Subcutaneous abdominal adipose tissue (tissue), 5 donors: ENCODE data around the gene SLC16A3.

ENCODE experiments used
- H3K27ac ChIP-seq: one replicate; pipeline ENCODE4 v1.7.0; 2013; ENCODE audit warnings: low read depth, mild to moderate bottlenecking, inconsistent platforms, low read length, moderate library complexity
- H3K27me3 ChIP-seq, 5 donors: one replicate each; pipeline ENCODE4 v1.7.0; 2013; ENCODE audit warnings: low read length in 5 of 5, inconsistent platforms in 1 of 5; ENCODE audit not compliant: control insufficient read depth in 5 of 5, insufficient read depth in 4 of 5
- H3K36me3 ChIP-seq, 5 donors: one replicate each; pipeline ENCODE4 v1.7.0; 2013; ENCODE audit warnings: low read length in 5 of 5; ENCODE audit not compliant: control insufficient read depth in 5 of 5, insufficient read depth in 5 of 5
- H3K4me1 ChIP-seq, 5 donors: one replicate each; pipeline ENCODE4 v1.7.0; 2013; ENCODE audit warnings: low read length in 5 of 5, mild to moderate bottlenecking in 3 of 5, moderate library complexity in 1 of 5; ENCODE audit not compliant: control insufficient read depth in 5 of 5, insufficient read depth in 5 of 5
- H3K4me3 ChIP-seq, 5 donors: one replicate each; pipeline ENCODE4 v1.7.0; 2013; ENCODE audit warnings: low read length in 5 of 5, low read depth in 1 of 5
- H3K9ac ChIP-seq, 5 donors: one replicate each; pipeline ENCODE4 v1.7.0; 2013; ENCODE audit warnings: low read length in 5 of 5, mild to moderate bottlenecking in 4 of 5, moderate library complexity in 3 of 5
- H3K9me3 ChIP-seq, 5 donors: one replicate each; pipeline ENCODE4 v1.7.0; 2013; ENCODE audit warnings: low read length in 5 of 5; ENCODE audit not compliant: control insufficient read depth in 5 of 5
- donor health status: healthy.
- donor health status: healthy.
- donor health status: healthy.
- donor health status: healthy.
- donor health status: healthy.

The SLC16A3 gene

GRCh38 chr17:82275326-82275725 lies 46.5 kb downstream of the SLC16A3 start:
- Histone ChIP-seq H3K9ac (no peak overlapping the region), H3K9me3 (no peaks in the 10 kb centered on the region), H3K4me3 (no peak overlapping the region), H3K27ac (no peak overlapping the region), H3K4me1 (peaks cover 7 to 38% (median 32%) of the 10 kb centered on the region in 5 donors), H3K27me3 (no peaks in the 10 kb centered on the region), H3K36me3 (peaks cover 0 to 20% (median 14%) of the 10 kb centered on the region in 5 donors)

DNA sequence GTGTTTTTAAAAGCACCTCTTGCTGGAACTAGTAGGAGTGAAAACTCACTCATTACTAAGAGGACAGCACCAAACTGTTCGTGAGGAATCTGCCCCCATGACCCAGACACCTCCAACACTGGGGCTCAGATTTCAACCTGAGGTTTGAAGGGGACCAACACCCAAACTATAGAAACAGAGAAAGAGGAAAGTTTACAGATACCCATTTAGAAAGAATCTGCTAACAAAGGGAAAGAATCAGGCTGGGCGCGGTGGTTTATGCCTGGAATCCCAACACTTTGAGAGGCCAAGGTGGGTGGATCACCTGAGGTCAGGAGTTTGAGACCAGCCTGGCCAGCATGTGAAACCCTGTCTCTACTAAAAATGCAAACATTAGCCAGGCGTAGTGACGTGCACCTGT lies 48.1 kb downstream of the SLC16A3 start:
- H3K27me3 ChIP-seq = peaks cover 0 to 4% (median 0%) of the 10 kb centered on the region in 5 donors
- H3K9ac ChIP-seq = no peak overlapping the region
- H3K27ac ChIP-seq = no peak overlapping the region
- H3K9me3 ChIP-seq = no peaks in the 10 kb centered on the region
- H3K36me3 ChIP-seq = peaks cover 0 to 7% (median under 1%) of the 10 kb centered on the region in 5 donors
- no peak overlapping the region for H3K4me3 ChIP-seq
- peaks cover 2 to 26% (median 16%) of the 10 kb centered on the region in 5 donors for H3K4me1 ChIP-seq

DNA sequence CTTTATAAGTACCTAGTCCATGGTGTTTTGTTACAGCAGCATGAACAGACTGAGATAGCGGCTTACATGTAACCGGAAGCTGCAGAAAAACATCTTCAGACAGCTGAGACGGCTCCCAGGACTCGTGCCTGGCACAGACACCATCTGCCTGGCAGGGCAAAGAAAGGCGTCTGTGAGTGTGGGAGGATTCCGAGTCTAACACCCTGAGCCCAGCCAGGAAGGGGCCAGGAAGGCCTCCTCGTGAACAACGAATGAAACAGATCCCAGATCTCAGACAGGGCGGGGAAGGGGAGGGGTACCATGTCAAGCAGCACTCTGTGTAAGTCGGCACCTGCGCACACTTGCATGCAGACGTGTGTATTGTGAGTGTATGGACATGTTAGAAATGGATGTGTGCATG lies 49.0 kb downstream of the SLC16A3 start:
- peaks cover 0 to 4% (median 0%) of the 10 kb centered on the region in 5 donors for H3K27me3 ChIP-seq
- peaks cover 0 to 7% (median 0%) of the 10 kb centered on the region in 5 donors for H3K36me3 ChIP-seq
- no peak overlapping the region for H3K4me3 ChIP-seq
- peaks cover 0 to 23% (median 9%) of the 10 kb centered on the region in 5 donors for H3K4me1 ChIP-seq
- no peak overlapping the region for H3K27ac ChIP-seq
- no peaks in the 10 kb centered on the region for H3K9me3 ChIP-seq
- no peak overlapping the region for H3K9ac ChIP-seq

- H3K9ac ChIP-seq = no peak overlapping the region
- no peaks in the 10 kb centered on the region for H3K9me3 ChIP-seq
- peaks cover 0 to 4% (median 0%) of the 10 kb centered on the region in 5 donors for H3K27me3 ChIP-seq
- no peak overlapping the region for H3K27ac ChIP-seq
- H3K4me3 ChIP-seq = no peak overlapping the region
- H3K36me3 ChIP-seq = peaks cover 0 to 7% (median 0%) of the 10 kb centered on the region in 5 donors
- H3K4me1 ChIP-seq = peaks cover 0 to 27% (median 9%) of the 10 kb centered on the region in 5 donors
These were observed 49.5 kb downstream of the SLC16A3 start for GRCh38 chr17:82278308-82278707.

- Histone ChIP-seq H3K9me3 (no peaks in the 10 kb centered on the region), H3K36me3 (peaks cover 0 to 7% (median 0%) of the 10 kb centered on the region in 5 donors), H3K27me3 (peaks cover 0 to 4% (median 0%) of the 10 kb centered on the region in 5 donors), H3K27ac (no peak overlapping the region), H3K9ac (no peak overlapping the region), H3K4me3 (no peak overlapping the region), H3K4me1 (peaks cover 0 to 28% (median 7%) of the 10 kb centered on the region in 5 donors)
These were observed 50.0 kb downstream of the SLC16A3 start for GRCh38 chr17:82278786-82279391.

DNA sequence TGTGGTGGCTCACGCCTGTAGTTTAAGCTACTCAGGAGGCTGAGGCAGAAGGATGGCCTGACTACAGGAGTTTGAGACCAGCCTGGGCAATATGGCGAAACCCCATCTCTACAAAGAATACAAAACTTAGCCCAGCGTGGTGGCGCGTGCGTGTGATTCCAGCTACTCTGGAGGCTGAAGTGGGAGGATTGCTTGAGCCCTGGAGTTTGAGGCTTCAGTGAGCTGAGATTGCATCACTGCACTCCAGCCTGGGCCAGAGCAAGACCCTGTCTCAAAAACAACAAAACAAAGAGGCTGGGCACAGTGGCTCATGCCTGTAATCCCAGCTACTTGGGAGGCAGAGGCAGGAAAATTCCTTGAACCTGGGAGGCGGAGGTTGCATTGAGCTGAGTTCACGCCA lies 51.7 kb downstream of the SLC16A3 start:
- Histone ChIP-seq H3K4me3 (no peak overlapping the region), H3K4me1 (peaks cover 0 to 19% (median 0%) of the 10 kb centered on the region in 5 donors), H3K36me3 (peaks cover 0 to 7% (median 0%) of the 10 kb centered on the region in 5 donors), H3K27me3 (peaks cover 0 to 4% (median 0%) of the 10 kb centered on the region in 5 donors), H3K9ac (no peak overlapping the region), H3K27ac (no peak overlapping the region), H3K9me3 (no peaks in the 10 kb centered on the region)

- no peak overlapping the region for H3K9ac ChIP-seq
- H3K36me3 ChIP-seq = peaks cover 0 to 7% (median 0%) of the 10 kb centered on the region in 5 donors
- peaks cover 0 to 4% (median 0%) of the 10 kb centered on the region in 5 donors for H3K27me3 ChIP-seq
- no peak overlapping the region for H3K4me3 ChIP-seq
- H3K4me1 ChIP-seq = peaks cover 0 to 19% (median 0%) of the 10 kb centered on the region in 5 donors
- no peak overlapping the region for H3K27ac ChIP-seq
- H3K9me3 ChIP-seq = no peaks in the 10 kb centered on the region
These were observed 52.2 kb downstream of the SLC16A3 start for GRCh38 chr17:82281076-82281475.

GRCh38 chr17:82281502-82282238 lies 52.8 kb downstream of the SLC16A3 start:
- Histone ChIP-seq H3K27ac (no peak overlapping the region), H3K4me1 (peaks cover 0 to 19% (median 0%) of the 10 kb centered on the region in 5 donors), H3K9me3 (no peaks in the 10 kb centered on the region), H3K27me3 (peaks cover 0 to 4% (median 0%) of the 10 kb centered on the region in 5 donors), H3K36me3 (peaks cover 0 to 7% (median 0%) of the 10 kb centered on the region in 5 donors), H3K9ac (no peak overlapping the region), H3K4me3 (no peak overlapping the region)

GRCh38 chr17:82282239-82283207 lies 53.7 kb downstream of the SLC16A3 start:
- Histone ChIP-seq H3K4me3 (no peak overlapping the region), H3K9ac (no peak overlapping the region), H3K27me3 (peaks cover 0 to 4% (median 0%) of the 10 kb centered on the region in 5 donors), H3K9me3 (no peaks in the 10 kb centered on the region), H3K4me1 (peaks cover 0 to 20% (median 4%) of the 10 kb centered on the region in 5 donors), H3K27ac (no peak overlapping the region), H3K36me3 (peaks cover 0 to 7% (median 0%) of the 10 kb centered on the region in 5 donors)
